Astrocyte (in vitro differentiated cells and primary cell): ENCODE results near the gene EIF4B.

ENCODE experiments used
- EZH2 ChIP-seq: IDR thresholded peaks from 2 replicates; pipeline ENCODE4 v1.6.1; 2012; ENCODE audit warnings: mild to moderate bottlenecking, low read length, inconsistent platforms; ENCODE audit not compliant: insufficient read depth
- TF ChIP-seq, protein P1 (sequence below): IDR thresholded peaks from 2 replicates; pipeline ENCODE4 v1.5.1; 2011; ENCODE audit warnings: low read depth, mild to moderate bottlenecking, inconsistent platforms, low read length, moderate library complexity; ENCODE audit not compliant: insufficient read depth

DNA sequence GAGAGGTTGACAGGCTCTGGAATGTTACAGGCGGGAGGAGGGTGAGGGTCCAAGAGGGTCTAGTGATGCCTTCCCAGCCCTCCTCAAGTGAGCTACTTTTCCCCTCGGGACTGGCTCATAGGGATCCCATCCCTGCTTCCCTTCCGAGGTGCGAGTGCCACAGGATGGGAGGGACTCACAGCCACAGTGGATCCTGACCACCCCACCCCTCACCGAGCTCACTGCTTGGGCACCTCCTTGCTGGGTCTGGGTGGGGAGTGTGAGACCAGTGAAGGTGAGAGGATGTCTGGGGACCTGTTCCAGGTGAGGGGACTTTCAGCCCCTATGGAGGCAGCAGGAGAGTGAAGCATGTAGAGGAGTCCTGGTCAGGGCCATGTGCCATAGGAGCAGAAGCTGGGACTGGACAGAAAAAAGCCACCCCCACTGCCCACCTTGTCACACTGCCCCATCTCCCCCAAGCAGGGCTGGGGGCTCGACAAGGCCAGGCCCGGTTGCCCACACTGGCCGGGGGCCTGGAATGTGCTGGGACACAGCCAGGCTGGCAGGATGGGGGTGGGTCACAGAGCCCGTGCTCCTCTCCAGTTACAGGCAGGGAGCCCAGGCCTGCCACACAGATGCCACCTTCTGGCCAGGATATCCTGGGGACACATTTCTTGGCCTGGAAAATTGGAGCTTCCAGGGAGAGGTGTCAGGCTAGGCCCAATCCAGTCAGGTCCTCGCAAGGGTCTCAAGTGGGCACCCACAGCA lies 42.0 kb downstream of the EIF4B start:
- TF ChIP-seq, protein P1, sequence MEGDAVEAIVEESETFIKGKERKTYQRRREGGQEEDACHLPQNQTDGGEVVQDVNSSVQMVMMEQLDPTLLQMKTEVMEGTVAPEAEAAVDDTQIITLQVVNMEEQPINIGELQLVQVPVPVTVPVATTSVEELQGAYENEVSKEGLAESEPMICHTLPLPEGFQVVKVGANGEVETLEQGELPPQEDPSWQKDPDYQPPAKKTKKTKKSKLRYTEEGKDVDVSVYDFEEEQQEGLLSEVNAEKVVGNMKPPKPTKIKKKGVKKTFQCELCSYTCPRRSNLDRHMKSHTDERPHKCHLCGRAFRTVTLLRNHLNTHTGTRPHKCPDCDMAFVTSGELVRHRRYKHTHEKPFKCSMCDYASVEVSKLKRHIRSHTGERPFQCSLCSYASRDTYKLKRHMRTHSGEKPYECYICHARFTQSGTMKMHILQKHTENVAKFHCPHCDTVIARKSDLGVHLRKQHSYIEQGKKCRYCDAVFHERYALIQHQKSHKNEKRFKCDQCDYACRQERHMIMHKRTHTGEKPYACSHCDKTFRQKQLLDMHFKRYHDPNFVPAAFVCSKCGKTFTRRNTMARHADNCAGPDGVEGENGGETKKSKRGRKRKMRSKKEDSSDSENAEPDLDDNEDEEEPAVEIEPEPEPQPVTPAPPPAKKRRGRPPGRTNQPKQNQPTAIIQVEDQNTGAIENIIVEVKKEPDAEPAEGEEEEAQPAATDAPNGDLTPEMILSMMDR, result no peak
- TF ChIP-seq EZH2, result no peak
